Activated CD4-positive, alpha-beta T cell treated with anti-CD3 and anti-CD28 coated beads, Interleukin-2, Interleukin-4, amounts not matched to agents 100 ng/mL and 50 ng/mL, durations not matched to agents 16 hours and 8 hours (primary cell): ENCODE data around the gene MEPCE.

ENCODE experiments used
- DNase-seq: peaks from one replicate; pipeline ENCODE4 v3.0.0-alpha.2; 2020; ENCODE audit warnings: low spot score

MEPCE gene

DNA sequence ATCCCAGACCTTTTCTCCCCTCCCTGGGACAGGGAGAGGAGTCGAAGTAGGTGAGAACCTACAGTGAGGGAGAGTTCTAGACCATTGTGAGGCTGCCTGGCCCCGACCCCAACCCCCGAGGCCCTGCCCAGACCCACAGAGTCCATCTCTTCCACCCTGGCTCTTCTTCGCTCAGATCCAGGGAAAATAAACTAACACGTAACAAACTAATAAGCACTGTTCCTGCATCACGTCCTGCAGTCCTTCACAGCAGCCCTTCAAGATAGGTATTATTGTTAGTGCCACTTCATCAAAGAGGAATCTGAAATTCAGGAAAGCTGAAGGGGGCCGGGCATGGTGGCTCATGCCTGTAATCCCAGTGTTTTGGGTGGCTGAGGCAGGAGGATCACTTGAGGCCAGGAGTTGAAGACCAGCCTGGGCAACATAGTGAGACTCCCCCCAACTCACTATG, 34.6 kb downstream of the MEPCE start, which contains the start of gene SPACDR:
Gene SPACDR, minus strand, starts transcription at position 51 of the 451 bp plus-strand sequence. CDS start 235 bp downstream, outside the sequence.
- no peak for DNase-seq

DNA sequence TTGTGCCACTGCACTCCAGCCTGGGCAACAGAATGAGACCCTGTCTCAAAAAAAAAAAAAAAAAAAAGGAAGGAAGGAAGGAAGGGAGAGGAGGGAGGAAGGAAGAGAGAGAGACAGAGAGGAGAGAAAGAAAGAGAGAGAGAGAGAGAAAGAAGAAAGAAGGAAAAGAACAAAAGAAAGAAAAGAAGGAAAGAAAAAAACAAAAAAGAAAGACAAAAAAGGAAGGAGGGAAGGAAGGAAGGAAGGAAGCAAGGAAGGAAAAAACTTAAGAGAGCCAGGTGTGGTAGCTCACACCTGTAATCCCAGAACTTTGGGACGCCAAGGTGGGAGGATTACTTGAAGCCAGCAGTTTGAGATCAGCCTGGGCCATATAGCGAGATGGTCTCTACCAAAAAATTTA, 35.2 kb downstream of the MEPCE start:
- DNase-seq, result no peak

DNA sequence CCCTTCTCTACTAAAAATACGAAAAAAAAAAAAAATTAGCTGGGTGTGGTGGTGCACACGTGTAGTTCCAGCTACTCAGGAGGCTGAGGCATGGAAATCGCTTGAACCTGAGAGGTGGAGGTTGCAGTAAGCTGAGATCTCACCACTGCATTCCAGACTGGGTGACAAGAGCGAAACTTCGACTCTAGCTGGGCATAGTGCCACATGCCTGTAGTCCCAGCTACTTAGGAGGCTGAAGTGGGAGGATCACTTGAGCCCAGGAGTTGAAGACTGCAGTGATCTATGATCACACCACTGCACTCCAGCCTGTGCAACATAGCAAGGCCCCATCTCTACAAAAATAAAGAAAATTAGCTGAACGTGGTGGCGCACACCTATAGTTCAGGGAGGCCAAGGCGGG, 35.7 kb downstream of the MEPCE start:
- DNase-seq, result no peak

- DNase-seq, result no peak
Measured at GRCh38 chr7:100465702-100466311, 36.2 kb downstream of the MEPCE start.

DNA sequence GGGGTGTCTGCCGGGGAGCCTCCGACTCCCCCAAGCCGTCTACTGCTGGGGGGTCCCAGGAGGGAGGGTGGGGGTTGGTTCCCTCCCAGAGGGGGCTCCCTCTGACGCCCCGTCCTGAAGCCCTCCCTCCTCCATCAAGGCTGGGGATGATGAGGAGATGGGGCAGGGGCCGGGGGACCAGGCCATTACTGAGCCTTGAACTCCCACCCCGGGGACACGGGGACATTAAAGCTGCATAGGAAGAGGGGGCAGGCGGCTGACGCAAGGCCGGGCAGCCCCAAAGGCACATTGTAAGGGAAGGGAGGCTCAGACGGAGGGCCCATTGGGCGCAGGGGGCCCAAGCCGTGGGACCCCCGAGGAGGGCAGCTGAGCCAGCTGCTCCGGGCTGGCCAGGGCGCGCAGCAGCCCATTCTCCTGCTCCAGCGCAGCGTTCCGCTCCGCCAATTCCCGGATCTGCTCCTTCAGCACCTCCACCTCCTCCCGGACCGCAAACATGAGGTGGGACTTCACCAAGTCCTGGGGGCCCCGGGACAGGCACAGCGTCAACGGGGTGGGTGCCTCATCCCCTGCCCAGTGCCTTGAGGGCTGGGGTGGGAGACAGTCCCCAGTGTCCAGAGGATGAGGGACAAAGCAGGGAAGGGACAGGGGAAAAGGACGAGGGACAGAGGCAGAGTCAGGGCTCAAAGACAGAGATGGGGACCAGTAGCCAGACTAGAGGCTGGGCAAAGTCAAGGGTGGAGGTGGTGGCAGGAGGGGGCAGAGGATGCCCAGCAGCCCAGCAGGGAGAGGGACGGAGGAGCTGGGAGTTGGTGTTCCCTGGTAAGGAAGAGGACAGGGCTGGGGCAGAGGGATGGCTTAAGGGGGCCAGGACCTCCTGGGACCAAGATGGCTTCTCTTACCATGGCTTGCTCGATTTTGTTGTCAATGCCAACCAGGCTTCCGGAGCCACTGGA, 37.3 kb downstream of the MEPCE start:
- DNase-seq, result no peak

GRCh38 chr7:100467638-100468373, 38.2 kb downstream of the MEPCE start:
- no peak for DNase-seq

GRCh38 chr7:100469227-100470044, 39.8 kb downstream of the MEPCE start:
- peak; percentile 81 for DNase-seq

DNA sequence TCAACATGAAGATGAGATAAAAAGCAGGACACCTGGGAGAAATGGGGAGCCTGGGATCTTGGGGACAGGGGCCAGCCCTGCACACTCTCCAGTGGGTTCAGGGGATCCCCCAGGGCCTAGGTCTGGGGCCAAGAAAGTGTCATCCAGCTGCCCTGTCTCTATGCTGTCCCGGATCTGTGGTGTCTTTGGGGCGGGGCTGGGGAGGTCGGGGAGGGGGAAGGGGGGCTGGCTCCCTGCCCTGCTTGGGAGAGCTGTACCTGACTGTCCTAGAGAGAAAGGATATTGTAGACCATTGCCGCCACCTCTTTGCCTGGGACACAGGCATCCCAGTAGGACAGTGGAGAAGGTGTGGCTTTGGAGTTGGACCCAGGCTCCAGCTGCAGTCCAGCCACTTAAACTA, 41.4 kb downstream of the MEPCE start:
- no peak for DNase-seq

DNA sequence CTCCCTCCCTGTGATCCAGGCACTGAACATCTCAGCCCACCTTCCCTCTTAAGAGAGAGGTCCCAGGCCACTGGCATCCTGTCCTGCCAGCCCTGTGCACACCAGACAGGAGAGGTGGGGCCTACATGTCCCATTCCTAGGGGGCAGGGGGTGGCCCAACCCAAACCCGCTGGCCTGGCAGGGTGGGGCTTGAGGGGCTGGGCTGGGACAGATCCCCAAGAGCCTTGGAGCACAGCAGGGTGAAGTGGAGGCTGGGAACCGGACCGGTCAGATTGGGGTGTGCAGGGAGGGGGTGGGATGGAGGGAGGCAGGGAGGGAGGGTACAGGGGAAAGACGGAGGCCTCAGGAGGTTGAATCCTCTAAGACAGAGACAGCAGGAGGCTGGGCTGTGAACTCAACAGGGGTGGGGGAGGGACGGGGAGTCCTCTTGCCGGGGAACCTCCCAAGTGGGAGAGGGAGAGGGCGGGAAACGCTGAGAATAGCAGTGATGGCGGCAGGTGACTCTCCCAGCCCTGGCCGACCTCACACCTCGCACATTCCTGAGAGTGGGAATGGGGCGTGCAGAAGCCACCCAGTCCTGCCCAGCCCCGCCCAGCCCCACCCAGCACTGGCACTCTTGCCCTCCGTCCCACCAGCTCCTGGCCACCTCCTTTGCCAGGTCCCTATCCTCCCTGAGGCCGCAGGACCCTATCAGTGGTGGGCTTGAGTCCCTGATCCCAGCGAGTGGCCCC, 42.7 kb downstream of the MEPCE start:
- no peak for DNase-seq

DNA sequence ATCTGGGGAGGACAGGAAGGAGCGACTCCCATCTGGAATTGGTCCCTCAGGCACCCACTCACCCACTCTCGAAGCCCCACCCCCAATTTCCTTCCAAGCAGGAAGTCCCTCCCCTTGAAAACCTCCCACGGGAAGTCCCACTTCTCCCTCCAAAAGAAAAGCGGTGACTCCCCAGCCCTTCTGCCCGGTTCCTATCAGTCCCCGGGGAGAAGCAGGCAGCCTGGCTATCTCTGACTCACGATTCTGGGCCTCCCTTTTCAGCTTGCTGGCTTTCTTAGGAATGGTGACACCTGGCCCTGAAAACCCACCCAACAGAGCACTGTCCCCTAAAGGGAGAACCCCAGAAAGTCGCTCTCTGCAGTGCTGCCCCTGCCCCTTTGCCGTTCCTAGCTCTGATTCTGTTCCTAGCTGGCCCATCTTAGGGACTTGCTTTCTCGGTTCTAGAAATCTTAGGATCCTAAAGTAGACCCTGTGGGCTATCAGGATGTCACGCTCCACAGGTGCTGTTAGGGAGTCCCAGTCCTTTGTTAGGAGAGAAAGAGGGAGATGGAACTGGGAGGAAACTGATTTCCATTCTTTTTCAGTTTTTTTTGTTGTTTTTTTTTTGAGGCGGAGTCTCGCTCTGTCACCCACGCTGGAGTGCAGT, 43.3 kb downstream of the MEPCE start:
- no peak for DNase-seq

GRCh38 chr7:100475549-100475948, 45.9 kb downstream of the MEPCE start:
- DNase-seq, result no peak

- no peak for DNase-seq
Measured at GRCh38 chr7:100476101-100476780, 46.6 kb downstream of the MEPCE start.

GRCh38 chr7:100476903-100477870, 47.6 kb downstream of the MEPCE start:
- DNase-seq, result peak; percentile 33

- DNase-seq, result no peak
Measured at GRCh38 chr7:100477871-100478267, 48.2 kb downstream of the MEPCE start.

DNA sequence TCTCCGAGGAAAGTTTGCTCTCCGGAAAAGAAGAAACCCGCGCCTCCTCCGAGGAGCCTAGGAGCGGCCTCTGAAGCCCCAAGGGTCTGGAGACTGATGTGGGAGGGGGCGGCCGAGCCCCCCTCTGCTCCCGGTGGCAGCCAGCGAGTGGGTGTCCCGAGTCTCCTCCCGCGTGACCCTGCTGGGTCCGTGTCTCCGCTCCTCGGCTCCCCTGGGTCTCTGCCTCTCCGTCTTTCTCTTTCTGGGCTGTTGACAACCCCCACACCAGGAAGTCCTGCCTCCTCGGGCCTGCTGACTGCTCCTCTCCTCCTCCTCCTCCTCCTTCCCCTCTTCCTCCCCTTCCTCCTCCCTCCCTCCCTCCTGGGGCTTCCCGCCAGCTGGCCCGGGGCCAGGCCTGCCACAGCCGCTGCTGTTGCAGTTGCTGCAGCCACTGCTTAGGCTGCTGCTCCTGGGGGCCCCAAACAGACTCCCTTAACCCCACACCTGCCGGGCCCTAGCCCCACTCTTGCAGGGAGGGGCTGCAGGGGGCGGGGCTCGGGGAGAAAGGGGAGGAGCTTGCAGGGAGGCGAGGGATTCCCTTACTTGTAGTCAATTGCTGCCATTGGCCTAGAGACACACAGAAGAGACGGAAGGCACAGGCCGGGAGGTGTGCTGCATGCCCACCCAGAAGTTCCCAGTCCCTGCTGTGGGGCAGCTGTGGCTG, 49.5 kb downstream of the MEPCE start, which contains the start of gene TSC22D4:
Gene TSC22D4, minus strand, starts transcription at position 257 of the 703 bp plus-strand sequence. CDS start 1,176 bp downstream, outside the sequence.
- DNase-seq, result peak; percentile 92

DNA sequence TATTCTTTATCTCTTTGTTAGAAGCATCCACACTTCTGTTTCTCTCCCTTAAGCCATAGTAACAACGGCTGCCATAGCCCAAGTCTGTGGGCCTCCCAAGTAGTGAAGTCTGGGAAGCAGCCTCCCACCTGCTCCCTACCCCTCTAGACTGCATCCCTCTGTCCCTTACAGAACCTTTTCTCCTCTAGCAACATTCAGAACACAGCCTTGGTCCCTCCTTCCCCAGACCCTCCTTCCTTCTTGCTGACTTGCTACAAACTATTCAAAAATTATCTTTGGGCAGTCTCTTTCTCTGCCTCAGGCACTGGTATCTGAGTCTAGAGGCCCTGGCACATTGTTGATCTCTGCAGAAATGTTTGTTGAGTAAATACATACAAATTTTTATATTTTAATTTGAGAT, 51.8 kb downstream of the MEPCE start:
- DNase-seq, result no peak

- DNase-seq, result no peak
Measured at GRCh38 chr7:100482728-100483089, 53.1 kb downstream of the MEPCE start.
